Measurements from ENCODE around the gene IGSF23. TPM values are rescaled to one million over a fixed set of nuclear protein-coding genes. Genes with fewer than 3 reads are reported as not detected.

Gene IGSF23
- total and polyA plus RNA-seq, 4 donors = 0.47 to 11.4 (median 3.3) TPM

GRCh38 chr19:44577566-44577874 is 35.8 kb upstream of the IGSF23 start (continued):
- no peak for TF ChIP-seq REST (IDR thresholded peaks at IDR 0.05)
- no peak for TF ChIP-seq GABPA (IDR thresholded peaks at IDR 0.05 in 1 of 2, conservative IDR thresholded peaks at IDR 0.05 in 1 of 2)
- TF ChIP-seq, protein P1, sequence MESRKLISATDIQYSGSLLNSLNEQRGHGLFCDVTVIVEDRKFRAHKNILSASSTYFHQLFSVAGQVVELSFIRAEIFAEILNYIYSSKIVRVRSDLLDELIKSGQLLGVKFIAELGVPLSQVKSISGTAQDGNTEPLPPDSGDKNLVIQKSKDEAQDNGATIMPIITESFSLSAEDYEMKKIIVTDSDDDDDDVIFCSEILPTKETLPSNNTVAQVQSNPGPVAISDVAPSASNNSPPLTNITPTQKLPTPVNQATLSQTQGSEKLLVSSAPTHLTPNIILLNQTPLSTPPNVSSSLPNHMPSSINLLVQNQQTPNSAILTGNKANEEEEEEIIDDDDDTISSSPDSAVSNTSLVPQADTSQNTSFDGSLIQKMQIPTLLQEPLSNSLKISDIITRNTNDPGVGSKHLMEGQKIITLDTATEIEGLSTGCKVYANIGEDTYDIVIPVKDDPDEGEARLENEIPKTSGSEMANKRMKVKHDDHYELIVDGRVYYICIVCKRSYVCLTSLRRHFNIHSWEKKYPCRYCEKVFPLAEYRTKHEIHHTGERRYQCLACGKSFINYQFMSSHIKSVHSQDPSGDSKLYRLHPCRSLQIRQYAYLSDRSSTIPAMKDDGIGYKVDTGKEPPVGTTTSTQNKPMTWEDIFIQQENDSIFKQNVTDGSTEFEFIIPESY (IDR thresholded peaks at IDR 0.05) = no peak
- no peak for TF ChIP-seq YY1 (IDR thresholded peaks at IDR 0.05)
- TF ChIP-seq RAD21 (IDR thresholded peaks at IDR 0.05) = no peak
- no peak for TF ChIP-seq SP1 (IDR thresholded peaks at IDR 0.05)

GRCh38 chr19:44579663-44580365 is 33.5 kb upstream of the IGSF23 start:
- Histone ChIP-seq H3K9me3 (ENCODE audit: control insufficient read depth in 4 of 4, low read length in 3 of 4) (no peaks in the 10 kb centered on the region), H3K4me3 (ENCODE audit: low read depth in 1 of 3, low read length in 3 of 3) (no peak overlapping the region), H3K36me3 (ENCODE audit: control insufficient read depth in 4 of 4, insufficient read depth in 3 of 4, low read depth in 1 of 4, low read length in 3 of 4) (no peaks in the 10 kb centered on the region), H3K9ac (ENCODE audit: low read depth in 1 of 2, low read length in 2 of 2) (no peak overlapping the region), H3K27me3 (ENCODE audit: control insufficient read depth in 4 of 4, insufficient read depth in 4 of 4, low read length in 3 of 4) (no peaks in the 10 kb centered on the region), H3K4me1 (ENCODE audit: control insufficient read depth in 4 of 4, insufficient read depth in 4 of 4, low read length in 3 of 4) (no peaks in the 10 kb centered on the region), H3K27ac (ENCODE audit: low read depth in 1 of 2, low read length in 2 of 2) (no peak overlapping the region)
- DNase-seq (ENCODE audit: low spot score) = no peak
- TF ChIP-seq JUND (IDR thresholded peaks at IDR 0.05) = no peak
- TF ChIP-seq FOXA1 (IDR thresholded peaks at IDR 0.05) = no peak
- TF ChIP-seq EGR1 (IDR thresholded peaks at IDR 0.05; ENCODE audit: low read depth in 2 of 2) = no peak
- TF ChIP-seq HNF4G (IDR thresholded peaks at IDR 0.05) = no peak
- TF ChIP-seq, protein P2, sequence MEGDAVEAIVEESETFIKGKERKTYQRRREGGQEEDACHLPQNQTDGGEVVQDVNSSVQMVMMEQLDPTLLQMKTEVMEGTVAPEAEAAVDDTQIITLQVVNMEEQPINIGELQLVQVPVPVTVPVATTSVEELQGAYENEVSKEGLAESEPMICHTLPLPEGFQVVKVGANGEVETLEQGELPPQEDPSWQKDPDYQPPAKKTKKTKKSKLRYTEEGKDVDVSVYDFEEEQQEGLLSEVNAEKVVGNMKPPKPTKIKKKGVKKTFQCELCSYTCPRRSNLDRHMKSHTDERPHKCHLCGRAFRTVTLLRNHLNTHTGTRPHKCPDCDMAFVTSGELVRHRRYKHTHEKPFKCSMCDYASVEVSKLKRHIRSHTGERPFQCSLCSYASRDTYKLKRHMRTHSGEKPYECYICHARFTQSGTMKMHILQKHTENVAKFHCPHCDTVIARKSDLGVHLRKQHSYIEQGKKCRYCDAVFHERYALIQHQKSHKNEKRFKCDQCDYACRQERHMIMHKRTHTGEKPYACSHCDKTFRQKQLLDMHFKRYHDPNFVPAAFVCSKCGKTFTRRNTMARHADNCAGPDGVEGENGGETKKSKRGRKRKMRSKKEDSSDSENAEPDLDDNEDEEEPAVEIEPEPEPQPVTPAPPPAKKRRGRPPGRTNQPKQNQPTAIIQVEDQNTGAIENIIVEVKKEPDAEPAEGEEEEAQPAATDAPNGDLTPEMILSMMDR (IDR thresholded peaks at IDR 0.05; ENCODE audit: low read depth, low read length, missing input control) = no peak
- no peak for TF ChIP-seq SP1 (IDR thresholded peaks at IDR 0.05)
- TF ChIP-seq GABPA (IDR thresholded peaks at IDR 0.05 in 1 of 2, conservative IDR thresholded peaks at IDR 0.05 in 1 of 2) = no peak
- TF ChIP-seq, protein P1 (IDR thresholded peaks at IDR 0.05) = no peak
- TF ChIP-seq, protein P3, sequence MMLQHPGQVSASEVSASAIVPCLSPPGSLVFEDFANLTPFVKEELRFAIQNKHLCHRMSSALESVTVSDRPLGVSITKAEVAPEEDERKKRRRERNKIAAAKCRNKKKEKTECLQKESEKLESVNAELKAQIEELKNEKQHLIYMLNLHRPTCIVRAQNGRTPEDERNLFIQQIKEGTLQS (IDR thresholded peaks at IDR 0.05) = no peak
- no peak for TF ChIP-seq TAF1 (conservative IDR thresholded peaks at IDR 0.05)
- no peak for TF ChIP-seq FOXA2 (IDR thresholded peaks at IDR 0.05)
- TF ChIP-seq NR2F2 (IDR thresholded peaks at IDR 0.05) = no peak
- no peak for TF ChIP-seq YY1 (IDR thresholded peaks at IDR 0.05)
- TF ChIP-seq REST (IDR thresholded peaks at IDR 0.05) = no peak
- no peak for TF ChIP-seq HNF4A (conservative IDR thresholded peaks at IDR 0.05)
- no peak for TF ChIP-seq RXRA (IDR thresholded peaks at IDR 0.05)
- TF ChIP-seq MAX (IDR thresholded peaks at IDR 0.05) = no peak
- no peak for TF ChIP-seq RAD21 (IDR thresholded peaks at IDR 0.05)
- WGBS = 94% methylated on average over 5 of the region's 5 CpGs

Measured in liver (tissue), 9 donors.